ENCODE data around the gene SCP2D1.

GRCh38 chr20:18775633-18776032 is 38.0 kb upstream of the SCP2D1 start:
- TF ChIP-seq POLR2A (IDR thresholded peaks at IDR 0.05): no peak
- TF ChIP-seq, protein P1, sequence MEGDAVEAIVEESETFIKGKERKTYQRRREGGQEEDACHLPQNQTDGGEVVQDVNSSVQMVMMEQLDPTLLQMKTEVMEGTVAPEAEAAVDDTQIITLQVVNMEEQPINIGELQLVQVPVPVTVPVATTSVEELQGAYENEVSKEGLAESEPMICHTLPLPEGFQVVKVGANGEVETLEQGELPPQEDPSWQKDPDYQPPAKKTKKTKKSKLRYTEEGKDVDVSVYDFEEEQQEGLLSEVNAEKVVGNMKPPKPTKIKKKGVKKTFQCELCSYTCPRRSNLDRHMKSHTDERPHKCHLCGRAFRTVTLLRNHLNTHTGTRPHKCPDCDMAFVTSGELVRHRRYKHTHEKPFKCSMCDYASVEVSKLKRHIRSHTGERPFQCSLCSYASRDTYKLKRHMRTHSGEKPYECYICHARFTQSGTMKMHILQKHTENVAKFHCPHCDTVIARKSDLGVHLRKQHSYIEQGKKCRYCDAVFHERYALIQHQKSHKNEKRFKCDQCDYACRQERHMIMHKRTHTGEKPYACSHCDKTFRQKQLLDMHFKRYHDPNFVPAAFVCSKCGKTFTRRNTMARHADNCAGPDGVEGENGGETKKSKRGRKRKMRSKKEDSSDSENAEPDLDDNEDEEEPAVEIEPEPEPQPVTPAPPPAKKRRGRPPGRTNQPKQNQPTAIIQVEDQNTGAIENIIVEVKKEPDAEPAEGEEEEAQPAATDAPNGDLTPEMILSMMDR (IDR thresholded peaks at IDR 0.05): no peak
